GM23338 (cell line): ENCODE results near the gene CFP.

ENCODE experiments used
- CREB1 ChIP-seq: fragments of 250-450 bp; sonication (Bioruptor Pico); IDR thresholded peaks from 2 replicates; pipeline ENCODE4 v1.5.0; 2020; ENCODE audit warnings: low read depth, mild to moderate bottlenecking, moderate library complexity
- CTCF ChIP-seq, 2 experiments: fragments of 200-600 bp in 1 of 2; sonication (generic) in 1 of 2; conservative IDR thresholded peaks; 2 replicates each; pipeline versions ENCODE4 v1.5.1 to v1.6.1; 2016 to 2017; ENCODE audit warnings: antibody characterized with exemption in 2 of 2, low read depth in 2 of 2, mild to moderate bottlenecking in 2 of 2, moderate library complexity in 1 of 2
- ETS1 ChIP-seq: IDR thresholded peaks from 2 replicates; pipeline ENCODE4 v1.6.1; 2016; ENCODE audit warnings: antibody characterized with exemption
- EZH2phosphoT487 ChIP-seq: fragments of 200-600 bp; sonication (generic); IDR thresholded peaks from one replicate; pipeline ENCODE4 v1.8.1; 2018; ENCODE audit warnings: antibody characterized with exemption; ENCODE audit not compliant: unreplicated experiment
- JUNB ChIP-seq: IDR thresholded peaks from one replicate; pipeline ENCODE4 v1.6.1; 2016; ENCODE audit warnings: antibody characterized with exemption; ENCODE audit not compliant: unreplicated experiment
- POLR2AphosphoS5 ChIP-seq: IDR thresholded peaks from 2 replicates; pipeline ENCODE4 v1.6.1; 2016; ENCODE audit warnings: antibody characterized with exemption, low read depth
- REST ChIP-seq: IDR thresholded peaks from one replicate; pipeline ENCODE4 v1.6.1; 2018; ENCODE audit warnings: antibody characterized with exemption; ENCODE audit not compliant: unreplicated experiment

- no peak for TF ChIP-seq REST
- no peak for TF ChIP-seq CTCF (conservative IDR thresholded peaks at IDR 0.05; ENCODE audit: low read depth in 2 of 2)
- TF ChIP-seq POLR2AphosphoS5, result no peak
- TF ChIP-seq CREB1, result no peak
- TF ChIP-seq EZH2phosphoT487, result no peak
- no peak for TF ChIP-seq JUNB
- no peak for TF ChIP-seq ETS1
These were observed 1.9 kb upstream of the CFP start for GRCh38 chrX:47631676-47632075.
